Activated gamma-delta T cell treated with Interleukin-2 at 50 U/mL for 16 hours (primary cell): ENCODE measurements around the gene WHRN.

Experiments
- DNase-seq: peaks from one replicate; pipeline ENCODE4 v3.0.0-alpha.2; 2020

The WHRN gene

DNA sequence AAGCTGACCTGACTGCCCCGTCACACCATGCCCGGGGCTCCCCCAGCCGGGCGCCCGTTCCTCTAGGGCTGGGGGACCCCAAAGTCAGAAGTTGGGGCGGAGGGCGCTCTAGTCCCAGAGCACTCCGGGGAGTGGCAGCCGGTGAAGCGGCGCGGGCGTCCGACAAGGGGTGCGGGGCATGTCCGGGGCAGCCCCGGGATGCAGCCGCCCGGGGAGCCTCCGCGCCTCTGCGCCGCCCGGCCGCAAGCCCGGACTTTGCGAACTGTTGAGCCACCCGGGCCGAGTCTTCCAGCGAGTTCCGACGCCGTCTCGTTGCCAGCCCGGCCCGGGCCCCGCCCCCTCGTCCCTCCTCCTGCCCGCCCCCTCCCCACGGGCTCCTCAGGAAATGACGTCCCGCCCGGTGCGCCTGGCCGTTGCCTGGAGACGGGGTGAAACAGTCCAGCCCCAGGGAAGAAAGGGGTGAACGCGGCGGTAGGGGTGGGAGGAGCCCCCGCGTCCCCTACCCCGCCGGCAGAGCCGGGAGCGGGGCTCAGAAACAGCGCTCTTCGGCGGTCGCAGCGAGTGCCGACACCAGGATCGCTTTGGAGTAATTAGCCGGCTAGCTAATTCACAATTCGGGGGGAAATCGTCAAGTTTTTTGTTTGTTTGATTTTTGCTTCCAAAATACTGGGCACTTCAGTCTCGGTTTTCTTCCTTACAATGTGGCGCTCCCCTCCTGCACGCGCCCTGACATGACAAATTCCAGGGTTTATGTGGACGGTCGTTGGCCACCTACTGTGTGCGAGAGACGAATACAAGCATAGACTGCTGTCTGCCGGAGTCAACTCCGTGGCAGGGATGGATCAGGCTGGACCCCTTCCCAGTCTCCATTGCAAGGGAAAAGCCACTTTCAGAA, at the start of gene WHRN:
TSS of gene WHRN (minus strand) at position 287 of the 895 bp plus-strand sequence. CDS start 672 bp downstream, outside the sequence.
- peak; percentile 88 for DNase-seq

DNA sequence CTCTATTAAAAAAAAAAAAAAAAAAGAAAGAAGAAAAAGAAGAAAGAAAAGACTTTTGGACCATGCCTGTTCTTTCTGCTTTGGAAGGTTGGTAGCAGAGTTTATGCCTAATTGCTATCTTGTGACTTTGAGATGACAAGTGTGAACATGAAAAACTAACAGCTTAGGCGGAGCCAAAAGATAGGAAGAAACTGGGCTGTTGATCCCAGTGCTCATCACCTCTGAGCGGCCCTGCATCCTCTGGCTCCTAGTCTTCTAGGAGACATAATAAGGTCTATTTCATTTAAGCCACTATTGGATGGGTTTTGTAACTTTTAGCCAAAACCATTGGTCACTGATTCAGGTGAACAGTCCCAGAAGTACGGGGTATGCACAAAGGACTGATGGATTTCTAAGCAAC, 47.9 kb upstream of the WHRN start:
- DNase-seq = no peak

DNA sequence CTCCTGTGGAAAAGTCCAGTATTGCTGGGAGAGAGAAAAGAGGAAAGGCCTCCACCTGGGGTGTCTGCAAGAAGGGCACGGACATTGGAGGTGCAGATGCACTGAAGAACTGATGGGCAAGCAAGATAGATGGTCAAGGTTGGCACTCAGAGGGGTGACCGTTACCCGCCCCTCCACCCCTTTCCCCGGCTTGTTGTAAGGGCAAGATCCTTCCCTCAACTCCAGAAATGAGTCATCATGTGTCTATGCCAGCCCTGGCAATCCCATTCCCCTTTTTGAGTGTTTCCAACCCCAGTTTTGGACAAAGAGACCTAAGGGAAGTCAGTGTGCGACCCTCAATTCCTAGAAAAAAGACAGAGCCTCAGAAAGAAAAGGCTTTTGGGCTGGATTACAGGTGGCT, 47.4 kb upstream of the WHRN start:
- no peak for DNase-seq

DNA sequence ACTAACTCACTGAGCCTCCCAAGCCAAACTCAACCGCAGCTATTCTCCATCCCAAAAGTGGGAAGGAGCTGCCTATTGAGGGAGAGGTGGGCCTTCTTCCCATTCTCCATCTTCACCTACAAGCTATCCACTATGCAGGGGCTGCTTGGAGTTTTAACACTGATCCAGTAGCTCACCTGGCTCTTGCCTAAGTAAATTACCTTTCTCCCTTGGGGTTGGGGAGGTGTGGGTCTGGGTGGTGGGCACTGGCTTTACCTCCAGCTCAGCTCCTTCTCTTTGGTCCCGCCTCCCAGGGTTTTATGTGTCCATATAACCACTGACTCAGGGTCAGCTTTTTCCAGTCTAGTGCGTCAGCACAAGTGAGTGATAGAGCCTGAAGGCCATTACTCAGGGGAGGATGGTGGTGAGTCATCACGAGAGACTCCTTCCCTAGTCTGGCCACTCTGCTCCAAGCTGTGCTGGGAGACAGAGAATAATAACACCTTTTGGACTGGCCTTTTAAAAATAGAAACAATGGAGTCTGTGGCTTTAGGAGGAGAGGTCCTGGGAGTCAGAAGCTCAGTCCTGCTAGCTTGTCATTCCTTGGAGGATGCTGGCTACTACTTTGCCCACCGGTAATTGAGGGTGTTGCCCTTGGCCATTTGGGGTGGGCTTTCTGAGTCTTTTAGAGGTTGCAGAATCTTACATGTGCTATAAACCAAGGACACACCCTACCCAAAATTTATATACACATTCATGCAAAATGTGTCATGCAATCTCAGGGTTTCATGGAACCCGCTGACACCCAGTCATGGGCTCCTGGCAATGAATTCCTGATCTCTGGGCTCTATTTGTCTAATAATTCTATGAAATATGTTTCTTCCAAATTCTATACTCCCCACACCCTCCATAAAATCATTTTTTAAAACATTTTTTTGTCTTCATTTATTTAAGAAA, 46.7 kb upstream of the WHRN start:
- no peak for DNase-seq

DNA sequence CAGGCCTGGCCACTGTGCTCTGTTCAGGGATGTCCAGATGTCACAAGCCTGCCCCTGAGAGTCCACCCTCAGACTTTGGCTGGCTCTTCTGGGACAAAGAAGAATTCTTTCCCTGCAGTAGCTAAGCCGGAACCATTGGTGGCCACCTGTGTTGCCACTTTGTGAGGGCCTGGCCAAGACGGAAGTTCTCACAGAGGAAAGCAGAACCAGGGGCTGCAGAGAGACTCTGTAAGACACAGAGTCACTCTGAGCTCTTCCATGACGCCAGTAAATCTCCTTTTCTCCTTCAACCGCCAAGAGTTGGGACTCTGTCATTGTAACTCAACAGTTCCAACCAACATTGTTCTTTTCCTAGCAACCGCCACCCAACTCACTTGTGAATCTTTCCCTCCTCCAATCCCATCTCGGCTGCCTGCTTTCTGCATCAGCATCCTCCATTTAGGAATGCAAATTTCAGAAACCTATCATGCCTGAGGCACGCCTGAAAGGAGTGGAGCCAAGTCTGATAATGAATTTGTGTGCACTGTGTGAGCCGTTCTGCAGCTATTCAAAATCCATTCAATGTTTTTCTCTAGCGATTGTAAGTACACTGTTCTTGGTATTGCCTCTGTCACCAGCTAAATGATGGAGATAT, 44.5 kb upstream of the WHRN start:
- no peak for DNase-seq

DNA sequence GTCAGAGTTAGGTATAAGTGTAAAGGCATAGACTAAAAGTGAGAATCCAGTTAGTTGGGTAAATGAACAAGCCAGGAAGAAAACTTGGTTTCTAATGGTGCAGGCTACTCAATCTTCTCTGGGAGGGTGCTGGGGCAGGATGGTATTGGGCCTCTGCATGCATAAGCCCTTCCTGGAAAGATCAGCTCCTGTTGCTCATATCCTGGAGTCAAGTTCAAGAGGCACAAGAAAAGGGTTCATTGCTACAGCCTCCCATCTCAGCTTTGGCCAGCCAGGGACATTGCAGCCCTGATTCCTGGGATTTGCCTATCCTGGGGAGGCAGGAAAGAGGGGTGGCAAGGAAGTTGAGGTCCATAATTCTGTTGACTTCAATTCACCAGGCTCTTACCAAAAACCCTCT, 41.6 kb upstream of the WHRN start:
- no peak for DNase-seq

DNA sequence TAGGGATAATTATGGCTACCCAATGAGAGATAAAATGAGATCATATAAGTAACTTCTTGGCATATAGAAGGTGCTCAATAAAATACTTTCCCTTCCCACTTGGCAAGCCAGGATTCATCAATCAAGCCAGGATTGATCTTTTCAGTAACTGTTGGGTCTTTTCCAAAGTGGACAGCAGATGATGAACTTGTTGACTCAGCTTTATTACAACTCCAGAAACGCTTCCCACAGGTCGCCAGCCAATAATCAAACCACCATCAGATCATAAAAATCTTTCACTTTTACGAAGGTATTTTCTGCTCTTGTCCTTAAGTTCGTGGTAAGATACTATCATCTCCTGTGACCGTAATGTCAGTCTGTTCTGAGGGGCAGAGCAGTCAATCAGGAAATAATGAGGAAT, 39.8 kb upstream of the WHRN start:
- no peak for DNase-seq

DNA sequence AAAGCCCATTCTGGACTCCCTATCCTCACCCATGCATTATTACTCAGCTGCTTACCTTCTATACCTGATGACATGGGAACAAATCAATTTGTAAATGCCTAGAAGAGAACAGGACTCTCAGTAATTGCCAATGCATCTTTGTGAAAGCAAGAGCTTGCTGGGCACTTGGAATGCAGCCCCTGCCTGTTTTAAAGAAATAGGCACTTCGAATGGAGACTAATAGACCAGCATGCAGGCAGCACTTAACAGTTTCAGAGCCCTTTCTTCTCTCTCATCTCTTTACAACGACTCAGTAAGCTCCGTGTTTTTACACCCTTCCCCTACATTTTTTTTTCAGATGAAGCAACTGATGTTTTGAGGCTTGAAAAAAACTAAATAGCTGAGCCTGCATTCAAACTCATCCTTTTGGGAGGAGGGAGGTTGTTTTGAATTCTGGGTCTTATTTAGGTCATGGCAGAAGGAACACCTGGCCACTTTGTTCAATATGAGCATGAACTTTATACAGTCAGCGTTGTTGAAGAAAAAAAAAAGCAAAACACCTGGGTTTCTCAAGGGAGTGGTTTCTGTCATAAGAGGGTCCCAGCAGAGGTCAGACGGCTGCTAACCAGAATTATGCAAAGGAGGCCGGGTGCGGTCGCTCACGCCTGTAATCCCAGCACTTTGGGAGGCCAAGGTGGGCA, 34.6 kb upstream of the WHRN start:
- no peak for DNase-seq

DNA sequence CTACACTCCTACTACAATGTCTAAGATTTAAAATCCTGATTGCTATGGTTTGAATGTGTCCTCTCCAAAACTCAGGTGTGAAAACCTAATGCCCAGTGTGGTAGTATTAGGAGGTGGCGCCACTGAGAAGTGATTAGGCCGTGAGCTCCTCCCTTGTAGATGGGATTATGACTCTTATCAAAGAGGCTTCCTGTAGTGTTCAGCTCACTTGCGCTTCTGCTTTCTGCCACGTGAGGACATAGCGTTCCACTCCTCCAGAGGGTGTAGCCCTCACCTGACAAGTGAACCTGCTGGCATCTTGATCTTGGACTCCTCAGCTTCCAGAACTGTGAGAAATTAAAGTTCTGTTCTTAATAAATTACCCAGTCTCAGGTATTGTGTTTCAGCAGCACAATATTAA, 33.0 kb upstream of the WHRN start:
- DNase-seq = no peak

DNA sequence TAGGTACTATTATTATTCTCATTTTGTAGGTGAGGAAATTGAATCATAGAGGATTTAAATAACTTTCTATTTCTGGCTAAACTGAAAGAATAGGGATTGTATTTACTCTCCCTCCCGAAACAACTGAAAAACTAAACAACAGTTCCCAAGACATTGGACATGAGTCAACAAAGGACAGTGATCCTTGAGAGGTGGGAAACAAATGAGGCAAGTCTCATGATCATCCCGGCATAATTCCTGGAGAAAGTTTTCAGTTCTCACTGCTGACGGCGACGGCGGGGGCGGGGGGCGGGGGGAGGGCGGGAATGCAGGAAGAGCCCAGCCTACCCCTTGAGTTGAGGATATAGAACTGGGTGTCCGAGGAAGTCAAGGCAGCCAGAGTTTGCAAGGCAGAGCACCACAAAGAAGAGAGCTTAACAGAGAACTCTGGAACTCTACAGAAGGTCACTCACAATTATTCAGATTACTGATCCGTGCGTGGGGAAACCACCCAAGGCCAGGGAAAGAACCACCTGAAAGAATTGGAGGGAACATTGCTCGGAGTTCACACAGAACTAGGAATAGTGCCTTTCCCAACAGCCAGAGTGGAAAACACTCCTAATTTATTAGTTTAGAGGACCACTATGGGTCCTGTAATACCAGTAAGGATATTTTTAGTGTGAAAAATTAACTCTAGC, 27.4 kb upstream of the WHRN start:
- DNase-seq = no peak

DNA sequence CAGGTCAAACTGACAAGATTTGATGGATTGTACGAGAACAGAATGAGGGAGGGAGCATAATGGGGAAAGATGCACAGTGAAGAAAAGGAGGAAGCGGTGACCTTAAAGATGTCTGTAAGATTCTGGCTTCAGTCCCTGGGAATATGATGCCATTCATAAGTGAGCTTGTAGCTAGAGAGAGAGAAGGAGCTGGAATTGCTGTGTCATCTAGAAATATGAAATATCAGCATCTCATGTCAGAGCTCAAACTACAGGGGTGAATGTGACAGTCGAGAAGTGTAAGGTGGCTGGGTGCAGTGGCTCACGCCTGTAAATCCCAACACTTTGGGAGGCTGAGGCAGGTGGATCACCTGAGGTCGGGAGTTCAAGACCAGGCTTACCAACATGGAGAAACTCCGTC, 24.0 kb upstream of the WHRN start:
- DNase-seq = no peak

DNA sequence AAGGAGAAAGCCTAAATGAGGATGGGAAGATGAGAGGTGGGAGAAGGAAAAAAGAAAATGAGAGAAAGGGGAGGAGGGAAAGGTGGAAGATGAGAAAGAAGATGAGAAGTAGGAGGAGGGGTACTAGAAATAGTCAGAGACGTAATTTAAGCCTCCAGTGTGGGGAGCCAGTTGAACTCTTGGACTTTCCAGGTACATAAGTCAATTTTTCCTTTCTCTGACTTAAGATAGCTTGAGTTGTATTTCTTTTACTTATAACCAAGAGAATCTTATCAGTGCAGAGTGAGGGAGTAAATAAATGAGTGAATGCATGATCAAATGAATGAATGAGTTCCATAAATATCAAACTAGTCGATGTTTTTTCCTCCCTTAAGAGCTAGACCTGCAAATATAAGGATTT, 21.5 kb upstream of the WHRN start:
- DNase-seq = no peak

DNA sequence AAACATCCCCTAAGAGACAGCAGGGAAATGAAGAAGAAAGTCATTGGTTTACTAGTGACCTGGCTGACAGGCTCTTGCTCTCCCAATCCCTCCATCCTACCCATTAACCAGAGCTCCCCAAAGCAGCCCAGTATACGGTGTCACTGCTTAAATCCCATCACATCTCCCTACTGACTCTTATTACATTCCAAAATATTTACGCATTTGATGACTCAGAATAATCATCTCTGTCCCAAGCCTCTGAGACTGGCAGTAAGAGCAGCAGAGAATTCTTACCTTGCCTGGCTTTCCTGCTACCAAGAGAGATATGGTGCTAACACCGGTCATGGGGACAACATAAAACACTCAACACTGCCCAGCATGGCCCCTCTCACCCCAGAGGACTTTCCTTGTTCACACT, 20.2 kb upstream of the WHRN start:
- DNase-seq = no peak

DNA sequence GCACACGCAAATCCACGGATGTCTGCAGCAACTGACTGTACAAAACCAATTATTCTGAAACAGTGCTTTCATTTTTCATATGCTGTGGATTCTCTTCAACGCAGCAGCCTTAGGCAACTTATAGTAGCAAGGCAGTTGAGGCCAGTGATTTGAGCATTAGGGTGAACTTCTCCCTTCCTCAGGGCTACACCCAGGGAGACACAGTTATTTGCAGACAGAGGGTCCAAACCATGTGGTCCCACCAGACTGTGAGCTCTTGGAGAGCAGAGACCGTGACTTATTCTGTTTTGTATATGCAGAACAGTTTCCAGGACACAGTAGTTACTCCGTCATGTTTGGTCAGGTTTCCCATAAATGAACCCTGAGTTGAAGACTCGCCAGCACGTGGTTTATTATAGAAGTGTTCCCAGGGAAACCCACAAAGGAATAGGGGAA, 19.0 kb upstream of the WHRN start:
- no peak for DNase-seq

DNA sequence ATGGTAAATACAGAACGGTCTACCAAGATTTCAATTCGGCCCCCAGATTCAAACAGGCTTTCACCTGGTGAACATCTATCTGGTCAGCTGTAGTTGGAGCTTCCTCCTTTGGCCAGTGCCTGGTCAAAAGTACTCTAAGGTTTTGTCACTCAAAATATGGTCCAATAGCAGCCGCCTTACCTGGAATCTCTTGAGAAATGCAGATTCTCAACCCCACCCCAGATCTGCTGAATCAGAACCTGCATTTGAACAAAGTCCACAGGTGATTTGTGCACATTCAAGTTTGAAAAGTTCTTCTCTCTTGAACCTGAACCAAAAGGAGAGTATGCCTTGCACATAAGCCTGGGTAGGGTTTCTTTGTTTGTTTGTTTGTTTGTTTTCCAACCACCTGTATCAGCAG, 17.6 kb upstream of the WHRN start:
- no peak for DNase-seq

DNA sequence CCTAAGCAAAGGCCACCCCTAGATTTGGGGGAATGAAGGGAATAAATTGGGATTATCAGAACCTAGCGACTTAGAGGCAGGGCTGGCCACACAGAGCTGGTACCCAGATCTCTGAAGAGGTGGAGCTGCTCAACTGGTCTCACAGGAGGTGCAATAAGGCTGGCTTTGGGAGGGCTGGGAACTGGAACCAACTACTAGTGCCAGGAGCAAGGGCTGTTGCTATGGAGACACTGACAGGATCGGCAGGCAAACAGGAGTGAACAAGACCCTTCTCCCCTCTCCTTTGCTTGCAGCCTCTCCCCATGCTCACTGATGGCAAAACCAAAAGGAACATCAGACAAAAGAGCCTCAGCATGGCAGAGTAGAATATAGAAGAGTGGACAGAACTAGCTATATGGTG, 17.0 kb upstream of the WHRN start:
- no peak for DNase-seq

DNA sequence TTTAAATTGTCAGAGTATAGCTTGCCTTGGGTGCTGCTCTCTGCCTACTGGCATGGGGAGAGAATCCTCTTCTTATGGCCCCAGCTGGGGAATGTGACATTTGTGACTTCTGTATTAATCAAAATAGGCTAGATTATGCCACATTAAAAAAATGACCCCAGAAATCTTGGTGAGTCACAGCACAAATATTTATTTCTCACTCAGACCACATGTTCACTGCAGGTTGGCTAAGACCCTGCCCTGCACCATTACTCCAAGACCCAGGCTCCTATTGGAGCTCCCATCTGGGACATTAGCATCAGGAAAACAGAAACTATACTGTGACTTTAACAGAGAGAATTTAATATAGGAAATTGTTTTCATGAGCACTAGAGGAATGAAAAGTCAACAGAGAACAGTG, 16.6 kb upstream of the WHRN start:
- no peak for DNase-seq

DNA sequence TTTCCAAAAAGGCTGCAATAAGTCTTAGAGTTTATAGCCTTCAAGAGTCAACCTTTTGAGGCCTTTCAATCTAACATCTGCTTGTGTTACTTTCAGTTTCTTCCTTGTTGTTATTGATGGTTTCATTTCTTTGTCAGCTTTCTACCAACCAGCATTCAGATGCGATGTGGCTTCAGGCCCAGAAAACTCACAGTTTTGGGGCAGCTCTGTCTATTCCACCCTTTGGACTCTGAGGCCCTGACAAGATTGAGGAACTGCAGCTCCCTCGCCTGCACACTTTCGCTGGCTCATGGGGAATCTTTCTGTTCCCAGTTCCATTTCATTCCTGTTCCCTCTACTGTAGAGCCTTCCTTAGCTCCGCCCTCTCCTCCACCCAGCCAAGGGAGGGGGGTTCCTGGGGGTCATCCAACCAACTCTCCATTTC, 13.3 kb upstream of the WHRN start:
- no peak for DNase-seq

DNA sequence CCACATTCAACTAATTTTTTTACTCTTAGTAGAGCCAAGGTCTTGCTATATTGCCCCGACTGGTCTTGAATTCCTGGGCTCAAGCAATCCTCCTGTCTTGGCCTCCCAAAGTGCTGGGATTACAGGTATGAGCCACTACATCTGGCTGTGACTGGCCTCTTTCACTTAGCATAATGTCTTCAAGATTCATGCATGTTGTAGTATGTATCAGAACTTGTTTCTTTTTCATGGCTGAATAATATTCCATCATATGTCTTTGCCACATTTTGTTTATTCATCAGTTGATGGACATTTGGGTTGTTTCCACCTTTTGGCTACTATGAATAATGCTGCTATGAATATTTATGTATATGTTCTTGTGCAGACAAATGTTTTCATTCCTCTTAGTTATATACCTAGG, 12.8 kb upstream of the WHRN start:
- no peak for DNase-seq

DNA sequence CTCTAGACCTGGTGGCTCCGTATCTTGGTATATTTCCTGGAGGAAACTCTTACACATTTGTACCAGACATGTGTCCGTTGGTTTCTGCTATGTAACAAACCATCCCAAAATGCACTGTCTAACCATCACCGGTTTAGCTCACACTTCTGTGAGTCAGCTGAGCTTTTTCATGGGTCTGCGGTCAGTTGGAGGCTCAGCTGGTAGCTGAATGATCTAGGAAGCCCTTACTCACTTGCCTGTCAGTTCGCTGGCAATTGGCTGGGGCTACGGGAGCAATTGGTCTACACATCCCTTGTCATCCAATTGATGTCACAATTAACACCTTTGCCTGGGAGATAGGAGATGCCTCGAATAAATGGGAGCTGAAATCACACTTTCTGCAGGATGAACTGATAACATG, 11.6 kb upstream of the WHRN start:
- DNase-seq = no peak

DNA sequence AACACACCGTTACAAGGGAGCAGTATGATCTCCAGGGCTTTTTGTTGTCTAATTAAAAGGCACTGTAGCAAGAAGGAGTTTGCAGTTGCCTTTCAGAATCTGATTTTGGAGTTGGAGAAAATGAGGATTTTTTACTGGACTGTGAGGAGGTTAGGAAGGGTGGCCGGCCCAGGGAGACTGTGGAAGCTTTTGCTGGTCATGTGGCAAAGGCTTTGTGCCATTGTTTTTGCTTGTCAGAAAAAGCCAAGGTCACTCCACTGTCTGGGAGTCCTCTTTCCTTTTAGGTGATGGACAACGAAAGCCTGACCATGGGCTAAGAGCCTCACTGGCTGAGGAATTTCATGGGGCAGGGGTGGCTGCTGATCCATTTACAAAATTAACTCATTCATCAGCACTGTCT, 10.3 kb upstream of the WHRN start:
- no peak for DNase-seq

DNA sequence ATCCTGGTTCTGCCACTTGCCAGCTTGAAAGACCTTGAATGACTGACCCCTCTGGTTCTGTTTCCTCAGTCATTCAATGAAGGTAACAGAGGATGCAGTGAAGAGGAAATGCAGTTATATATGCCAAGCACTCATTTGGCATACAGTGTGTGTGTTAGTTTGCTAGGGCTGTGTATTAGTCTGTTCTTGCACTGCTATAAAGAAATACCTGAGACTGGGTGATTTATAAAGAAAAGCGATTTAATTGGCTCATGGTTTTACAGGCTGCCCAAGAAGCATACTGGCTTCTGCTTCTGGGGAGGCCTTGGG, 8.6 kb upstream of the WHRN start:
- no peak for DNase-seq
